Stimulated activated CD8-positive, alpha-beta memory T cell treated with anti-CD3 and anti-CD28 coated beads, Interleukin-4, amount 100 ng/mL, for 48 hours (primary cell): ENCODE measurements around the gene PMEL.
"Not testable (repeated sequence)": the region's sequence is repeated elsewhere in the genome, so short reads cannot be mapped to it uniquely, and the experiment has no call there.

Source experiments
- DNase-seq: peaks from one replicate; pipeline ENCODE4 v3.0.0-alpha.2; 2020

PMEL gene

GRCh38 chr12:55919032-55919431, 46.8 kb downstream of the PMEL start:
- not testable (repeated sequence) for DNase-seq

DNA sequence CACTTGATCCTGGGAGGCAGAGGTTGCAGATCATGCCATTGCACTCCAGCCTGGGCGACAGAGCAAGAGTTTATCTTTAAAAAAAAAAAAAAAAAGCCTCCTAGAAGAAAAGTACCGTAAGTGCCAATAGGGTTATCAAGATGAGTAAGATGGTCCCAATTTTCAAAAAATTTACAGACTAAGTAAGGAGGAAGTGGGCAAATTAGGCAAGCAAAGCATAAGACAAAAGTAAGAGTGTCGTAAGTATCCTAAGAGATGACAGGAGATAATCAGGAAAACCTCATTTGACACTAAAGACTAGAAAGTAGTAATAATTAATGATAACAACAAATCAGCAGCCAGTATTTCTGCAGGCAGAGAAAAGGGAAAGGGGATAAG, 50.4 kb downstream of the PMEL start:
- no peak for DNase-seq

- no peak for DNase-seq
Observed at GRCh38 chr12:55912908-55913307, 52.9 kb downstream of the PMEL start.

GRCh38 chr12:55909513-55909884, 56.3 kb downstream of the PMEL start:
- no peak for DNase-seq

- no peak for DNase-seq
Observed at GRCh38 chr12:55908726-55909512, 56.9 kb downstream of the PMEL start.

GRCh38 chr12:55906056-55906455, 59.8 kb downstream of the PMEL start:
- DNase-seq: no peak
